HG02885 (cell line): Measurements from ENCODE around the gene ANXA3.
"Not testable (repeated sequence)": the region's sequence is repeated elsewhere in the genome, so short reads cannot be mapped to it uniquely, and the experiment has no call there.

Experiments used
- ATAC-seq: cut with Tn5 transposase; IDR thresholded peaks from one replicate; pipeline ENCODE4 v1.9.1; 2021; ENCODE audit warnings: mild to moderate bottlenecking; ENCODE audit not compliant: unreplicated experiment, poor library complexity

ANXA3 gene

DNA sequence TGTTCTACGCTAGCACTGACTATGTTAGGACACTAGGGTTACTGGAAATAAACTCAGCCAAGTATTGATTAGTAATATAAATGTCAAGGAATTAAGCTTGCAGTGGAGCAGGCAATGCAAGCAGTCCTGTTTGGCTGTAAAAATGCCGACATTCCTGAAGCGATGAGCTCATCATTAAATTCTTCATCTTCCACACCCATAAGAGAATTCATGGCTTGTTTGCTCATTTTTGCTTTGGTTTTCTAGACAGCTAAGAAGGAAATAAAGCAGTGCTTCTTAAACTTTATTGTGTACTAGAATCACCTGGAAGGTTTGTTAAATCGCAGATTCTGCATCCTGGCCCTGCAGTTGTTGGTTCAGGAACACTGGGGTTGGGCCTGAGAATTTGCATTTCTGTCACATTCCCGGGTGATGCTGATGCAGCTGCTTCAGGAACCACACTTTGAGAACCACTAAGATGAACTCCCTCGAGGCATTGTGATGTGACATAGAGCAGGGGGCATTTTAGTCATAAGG is 17.8 kb downstream of the ANXA3 start:
- no peak for ATAC-seq

DNA sequence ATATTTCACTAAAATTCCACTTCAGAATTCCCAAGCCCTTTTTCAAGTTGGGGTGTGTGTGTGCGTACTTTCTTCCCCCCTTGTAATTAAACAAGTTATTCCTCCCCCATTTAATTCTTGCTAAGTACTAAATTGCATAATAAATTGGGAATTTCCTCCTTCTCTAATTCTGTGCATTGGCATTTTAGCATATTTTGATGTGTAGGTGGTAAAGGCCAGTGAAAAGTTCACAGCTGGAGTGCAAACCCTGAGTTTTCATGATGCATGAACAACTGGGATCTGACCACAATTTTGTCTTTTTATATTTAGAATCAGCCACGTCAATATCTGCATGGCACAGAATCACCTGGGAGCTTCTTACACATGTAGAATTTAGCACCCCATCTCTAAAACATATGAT is 18.5 kb downstream of the ANXA3 start:
- ATAC-seq = no peak

- ATAC-seq = no peak
These were observed 20.2 kb downstream of the ANXA3 start for GRCh38 chr4:78571804-78572203.

DNA sequence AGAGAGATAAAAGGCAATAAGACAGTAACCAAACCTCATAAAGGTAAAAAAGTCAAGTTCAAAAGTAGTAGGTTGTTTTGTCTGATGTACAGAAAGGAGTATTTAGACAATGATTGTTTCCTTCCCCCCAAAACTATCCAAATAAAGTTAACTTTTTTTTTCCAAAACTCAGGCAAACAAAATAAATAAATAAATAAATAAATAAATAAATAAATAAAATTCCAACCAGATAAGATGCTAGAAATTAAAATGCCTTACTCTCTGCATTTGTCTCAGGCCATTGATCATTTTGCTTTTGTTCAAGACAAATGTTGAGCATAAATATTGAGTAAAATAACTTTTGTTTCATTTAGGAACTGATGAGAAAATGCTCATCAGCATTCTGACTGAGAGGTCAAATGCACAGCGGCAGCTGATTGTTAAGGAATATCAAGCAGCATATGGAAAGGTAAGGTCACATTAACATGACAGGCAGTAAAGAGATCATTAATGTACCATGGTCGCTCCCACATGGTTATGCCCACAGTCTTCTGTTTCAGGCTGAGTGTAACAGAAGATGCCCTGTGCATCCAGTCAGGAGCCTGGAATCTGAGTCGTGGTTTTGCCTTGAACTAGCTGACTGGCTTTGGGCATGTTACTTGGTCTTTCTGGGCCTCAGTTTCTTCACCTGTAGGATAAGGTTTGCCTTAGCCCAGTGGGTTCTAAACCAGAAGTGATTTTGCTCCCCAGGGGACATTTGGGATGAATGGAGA is 27.3 kb downstream of the ANXA3 start:
- ATAC-seq = no peak

DNA sequence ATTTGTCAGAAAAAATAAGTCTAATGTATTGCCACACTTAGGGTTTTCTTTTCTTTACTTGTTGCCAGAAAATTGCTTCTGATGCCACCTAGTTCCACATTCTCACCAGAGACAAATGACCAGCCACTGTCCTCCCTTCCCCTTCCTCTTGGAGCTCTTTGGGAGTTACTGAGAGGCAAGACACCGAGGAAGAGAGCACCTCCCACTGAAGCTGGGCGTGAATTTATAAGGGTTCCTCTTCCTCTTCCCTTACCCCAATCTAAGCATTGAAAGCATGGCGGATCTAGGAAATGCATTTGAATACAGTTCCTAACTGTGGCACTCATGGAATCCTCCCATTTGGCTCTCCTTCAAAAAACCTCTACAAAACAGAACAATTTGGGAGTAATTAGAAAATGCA is 30.0 kb downstream of the ANXA3 start:
- no peak for ATAC-seq

- ATAC-seq = no peak
These were observed 33.4 kb downstream of the ANXA3 start for GRCh38 chr4:78584863-78585547.

GRCh38 chr4:78585633-78586032 is 34.1 kb downstream of the ANXA3 start:
- ATAC-seq = no peak

GRCh38 chr4:78588894-78589545 is 37.5 kb downstream of the ANXA3 start:
- ATAC-seq = no peak

DNA sequence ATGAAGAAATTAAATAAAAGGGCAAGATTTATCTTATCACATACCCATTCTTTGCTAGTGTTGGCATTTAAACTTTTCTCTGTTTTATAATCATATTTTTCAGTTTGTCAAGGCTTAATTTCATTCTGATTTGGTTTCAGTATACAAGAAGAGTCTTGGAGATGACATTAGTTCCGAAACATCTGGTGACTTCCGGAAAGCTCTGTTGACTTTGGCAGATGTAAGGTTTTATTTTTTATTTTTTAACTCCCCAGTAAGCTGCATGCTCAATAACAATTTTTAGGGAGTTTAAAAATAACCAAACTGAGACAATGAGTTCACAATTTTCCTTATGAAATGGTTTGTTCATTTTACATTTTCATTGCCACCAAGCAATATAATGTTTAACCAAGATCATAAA is 39.8 kb downstream of the ANXA3 start:
- ATAC-seq = no peak

DNA sequence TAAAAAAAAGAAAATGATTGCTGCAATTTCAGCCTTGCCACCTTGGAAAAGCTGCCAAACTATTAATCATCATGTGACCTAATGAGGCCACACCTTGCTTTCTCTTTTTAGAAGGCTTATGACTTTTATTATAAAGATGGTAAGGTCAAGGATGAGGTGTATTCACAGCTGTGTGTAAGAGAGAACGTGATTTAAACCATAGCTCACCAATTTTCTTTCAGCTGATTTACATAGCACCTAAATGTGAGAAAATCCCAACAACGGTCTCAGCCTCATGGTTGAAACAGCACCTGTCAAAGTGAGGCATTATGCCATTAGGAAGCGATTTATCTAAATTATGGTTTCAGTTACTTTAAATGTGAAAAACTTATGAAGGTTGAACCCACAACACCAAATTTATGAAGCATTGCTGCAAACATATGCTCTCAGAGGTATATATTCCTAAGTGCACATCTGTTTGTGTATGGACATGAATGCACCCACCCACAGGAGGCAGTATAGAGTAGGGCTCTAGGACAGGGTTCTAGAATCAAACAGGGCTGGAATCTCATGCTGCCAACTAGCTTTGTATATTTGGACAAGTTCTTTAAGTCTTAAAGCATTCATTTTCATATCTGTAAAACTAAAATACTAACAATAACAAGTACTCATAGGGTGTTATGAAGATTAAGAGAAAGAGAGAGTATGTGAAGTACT is 40.7 kb downstream of the ANXA3 start:
- peak; percentile 73 for ATAC-seq

GRCh38 chr4:78596111-78596742 is 44.7 kb downstream of the ANXA3 start:
- ATAC-seq = no peak

DNA sequence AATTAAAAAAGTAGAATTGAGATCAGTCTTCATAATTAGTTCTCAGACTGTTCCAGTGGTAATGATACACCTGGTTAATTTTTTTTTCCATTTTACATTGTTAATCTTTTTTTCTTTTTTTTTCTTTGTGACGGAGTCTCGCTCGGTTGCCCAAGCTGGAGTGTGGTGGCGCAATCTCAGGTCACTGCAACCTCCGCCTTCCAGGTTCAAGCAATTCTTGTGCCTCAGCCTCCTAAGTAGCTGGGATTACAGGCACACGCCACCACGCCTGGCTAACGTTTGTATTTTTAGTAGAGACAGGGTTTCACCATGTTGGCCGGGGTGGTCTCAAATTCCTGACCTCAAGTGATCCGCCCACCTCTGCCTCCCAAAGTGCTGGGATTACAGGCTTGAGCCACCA is 46.9 kb downstream of the ANXA3 start:
- not testable (repeated sequence) for ATAC-seq

GRCh38 chr4:78599147-78599546 is 47.6 kb downstream of the ANXA3 start:
- ATAC-seq = no peak

DNA sequence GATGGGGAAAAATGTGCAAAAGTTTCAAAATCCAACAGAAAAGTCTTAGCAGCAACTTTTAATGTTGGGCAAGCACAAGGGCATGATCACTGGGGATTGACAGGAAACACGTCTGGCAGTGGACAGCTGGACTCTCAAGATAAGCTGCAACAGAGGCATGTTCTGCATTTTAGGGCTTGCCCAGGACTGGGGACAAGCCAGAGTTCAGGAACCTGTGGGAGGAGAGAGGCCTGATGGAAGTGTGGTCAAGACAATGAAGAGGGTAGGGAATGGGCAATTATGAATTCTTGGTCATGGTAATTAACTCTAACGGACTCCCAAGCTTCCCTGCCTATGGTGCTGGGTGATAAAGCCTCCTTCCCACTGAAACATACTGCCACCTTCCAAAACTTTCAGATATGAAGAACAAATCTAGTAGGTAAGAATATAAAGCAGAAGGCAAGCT is 48.4 kb downstream of the ANXA3 start:
- no peak for ATAC-seq

DNA sequence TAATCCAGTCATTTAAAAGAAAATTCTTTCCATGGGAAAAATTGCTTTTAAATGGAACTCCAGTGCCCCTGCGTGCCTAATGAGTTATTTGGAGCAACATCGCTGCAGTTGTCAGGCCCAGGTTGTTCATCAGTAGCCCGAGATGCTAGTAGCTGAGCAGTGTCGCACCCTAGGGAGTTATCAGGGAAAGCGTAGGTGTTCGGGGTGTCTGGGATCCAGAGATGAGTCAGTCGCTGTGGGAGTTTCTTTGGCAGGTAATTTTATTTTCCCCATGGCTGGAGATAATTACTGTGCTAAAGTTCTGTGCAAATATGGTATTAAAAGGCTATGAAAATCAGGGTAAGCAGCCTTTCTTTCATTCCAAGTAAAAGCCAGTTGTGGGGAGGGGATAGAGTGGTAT is 49.4 kb downstream of the ANXA3 start:
- ATAC-seq = peak; percentile 98

DNA sequence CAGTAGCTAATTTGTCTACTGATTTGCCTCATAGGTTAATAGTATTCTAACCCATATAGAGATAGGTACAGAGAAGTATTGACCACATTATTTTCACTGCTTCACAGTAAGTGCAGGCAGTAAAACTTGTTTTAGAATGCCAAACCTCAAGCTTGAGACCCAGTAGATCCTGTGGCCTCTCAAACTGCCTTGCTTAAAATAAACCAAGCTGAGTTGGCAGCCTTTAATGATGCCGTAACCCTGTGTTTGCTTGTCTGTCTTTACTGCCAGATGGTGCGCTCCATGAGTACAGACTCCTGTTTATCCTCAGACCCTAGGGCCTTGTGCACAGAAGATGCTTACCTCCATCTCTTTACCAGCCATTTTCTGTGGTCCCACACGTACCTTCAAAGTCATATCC is 50.8 kb downstream of the ANXA3 start:
- ATAC-seq = no peak

GRCh38 chr4:78603384-78603783 is 51.8 kb downstream of the ANXA3 start:
- ATAC-seq = no peak

DNA sequence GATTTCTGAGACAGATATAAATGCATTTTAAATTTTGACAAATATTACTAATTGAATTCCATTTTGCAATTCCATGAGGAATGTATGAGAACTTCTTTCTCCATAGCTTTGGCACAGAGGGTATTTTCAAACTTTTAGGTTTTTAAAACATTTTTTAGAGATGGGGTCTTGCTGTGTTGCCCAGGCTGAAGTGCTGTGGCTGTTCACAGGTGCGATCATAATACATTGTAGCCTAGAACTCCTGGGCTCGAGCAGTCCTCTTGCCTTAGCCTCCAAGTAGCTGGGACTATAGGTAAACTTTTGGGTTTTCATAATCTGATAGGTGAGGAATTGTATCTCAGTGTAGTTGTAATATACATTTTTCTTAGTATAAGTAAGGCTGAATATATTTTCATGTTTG is 53.4 kb downstream of the ANXA3 start:
- ATAC-seq = no peak

DNA sequence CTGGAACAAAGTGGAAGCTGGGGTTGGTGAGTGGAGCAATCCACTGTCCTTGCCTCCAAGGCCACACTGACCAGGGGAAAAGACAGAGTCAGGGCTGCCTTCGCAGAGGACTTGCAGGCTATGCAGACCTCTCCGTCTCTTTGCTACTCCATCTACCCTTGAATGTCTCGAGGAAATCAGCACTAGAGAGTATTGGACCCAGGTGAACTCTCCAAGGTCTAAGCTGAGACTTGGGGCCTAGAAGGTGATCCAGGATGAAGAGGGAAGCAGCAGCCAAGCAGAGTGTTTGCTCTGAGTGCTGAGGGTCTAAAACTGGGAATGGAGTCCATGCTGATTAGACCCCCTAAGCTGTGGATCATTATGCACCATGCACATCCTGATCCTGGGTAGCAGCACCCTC is 54.5 kb downstream of the ANXA3 start:
- ATAC-seq = no peak

DNA sequence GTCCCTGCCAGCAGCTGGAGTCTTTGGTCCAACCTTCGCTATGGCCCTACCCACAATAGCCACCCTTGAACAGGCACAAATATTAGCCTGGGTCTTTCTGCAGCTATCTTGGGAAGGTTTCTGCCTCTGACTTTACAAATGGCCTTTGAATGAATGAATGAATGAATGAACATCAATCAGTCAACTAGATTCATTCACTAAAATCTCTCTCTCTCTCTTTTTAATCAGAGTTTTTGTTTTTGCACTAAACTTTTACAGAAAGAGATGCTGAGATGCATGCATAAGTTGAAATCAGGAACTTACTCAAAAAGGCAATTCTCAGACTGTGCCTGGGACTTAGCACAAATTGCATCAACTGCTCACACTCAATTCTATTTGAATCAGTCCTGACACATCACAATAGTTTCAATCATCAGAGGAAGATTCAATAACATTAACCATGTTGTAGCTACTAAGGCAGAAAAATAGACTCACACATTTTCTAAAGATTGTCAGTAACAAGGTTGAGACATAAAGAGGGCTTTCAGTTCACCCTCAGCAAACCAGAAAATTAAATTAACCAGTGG is 55.0 kb downstream of the ANXA3 start:
- ATAC-seq = no peak
